HEK293 (cell line): ENCODE data around the gene SCUBE1.
A peak's percentile ranks its signal among the peaks of the same experiment; 100 is the strongest.

ENCODE experiments used
- CTCF ChIA-PET: fragments of 350-600 bp; formaldehyde crosslinking; extraction: SDS; loops from one replicate; lab custom pipeline; 2021; ENCODE audit warnings: antibody characterized with exemption; lab: Yijun Ruan, JAX
- POLR2A ChIA-PET: fragments of 300-600 bp; formaldehyde crosslinking; extraction: SDS; loops from one replicate; lab custom pipeline; 2020; ENCODE audit warnings: antibody characterized with exemption, inconsistent platforms; lab: Yijun Ruan, JAX
- H3K27ac ChIP-seq: fragments of 200-500 bp; sonication (Bioruptor generic); 2 replicates; pipeline ENCODE4 v1.5.1; 2014; ENCODE audit warnings: low read depth, low read length, control low read depth, inconsistent platforms; ENCODE audit errors: extremely low read depth
- H3K36me3 ChIP-seq, 2 experiments: fragments of 200-500 bp in 1 of 2; sonication (Bioruptor generic) in 1 of 2; 1 replicate in 1 of 2; 2 replicates in 1 of 2; pipeline ENCODE4 v1.5.1; 2014 to 2017; ENCODE audit warnings: inconsistent platforms in 2 of 2, low read length in 2 of 2; ENCODE audit not compliant: control insufficient read depth in 2 of 2, insufficient read depth in 1 of 2
- H3K4me1 ChIP-seq: fragments of 200-500 bp; sonication (Bioruptor generic); 2 replicates; pipeline ENCODE4 v1.5.1; 2014; ENCODE audit warnings: mild to moderate bottlenecking, low read length, inconsistent platforms; ENCODE audit not compliant: control insufficient read depth, insufficient read depth
- H3K4me3 ChIP-seq: 2 replicates; pipeline ENCODE4 v1.5.1; 2011; ENCODE audit warnings: low read depth, mild to moderate bottlenecking, control low read depth, low read length, moderate library complexity
- H3K9me3 ChIP-seq: fragments of 200-500 bp; sonication (Bioruptor generic); 2 replicates; pipeline ENCODE4 v1.5.1; 2014; ENCODE audit warnings: low read depth, low read length, inconsistent platforms; ENCODE audit not compliant: control insufficient read depth, insufficient read depth
- GFI1B ChIP-seq: fragments of 450-650 bp; formaldehyde crosslinking; IDR thresholded peaks from 2 replicates; pipeline ENCODE4 v1.5.1; 2016; ENCODE audit warnings: missing biosample characterization, missing genetic modification characterization
- IKZF3 ChIP-seq: fragments of 450-650 bp; IDR thresholded peaks from 2 replicates; pipeline ENCODE4 v1.5.0; 2018; ENCODE audit warnings: missing biosample characterization, mild to moderate bottlenecking, missing genetic modification characterization, moderate library complexity
- KLF9 ChIP-seq: fragments of 450-650 bp; formaldehyde crosslinking; IDR thresholded peaks from 2 replicates; pipeline ENCODE4 v1.5.1; 2016; ENCODE audit warnings: missing biosample characterization, missing genetic modification characterization, low read depth
- MEIS1 ChIP-seq: sonication (generic); formaldehyde crosslinking; IDR thresholded peaks from 2 replicates; pipeline ENCODE4 v1.8.1; 2022; ENCODE audit warnings: missing genetic modification reagents, mild to moderate bottlenecking, borderline replicate concordance
- PRDM1 ChIP-seq: fragments of 450-650 bp; formaldehyde crosslinking; IDR thresholded peaks from 2 replicates; pipeline ENCODE4; 2016; ENCODE audit warnings: missing biosample characterization, missing genetic modification characterization
- SETDB1 ChIP-seq: IDR thresholded peaks from one replicate; pipeline ENCODE4 v1.6.1; 2017; ENCODE audit warnings: mild to moderate bottlenecking, low read length, moderate library complexity, mixed read lengths; ENCODE audit not compliant: insufficient read length
- ZNF169 ChIP-seq: fragments of 450-650 bp; formaldehyde crosslinking; IDR thresholded peaks from 2 replicates; pipeline ENCODE4 v1.5.1; 2016; ENCODE audit warnings: missing biosample characterization, missing genetic modification characterization
- ZNF311 ChIP-seq: fragments of 450-650 bp; formaldehyde crosslinking; IDR thresholded peaks from 2 replicates; pipeline ENCODE4 v1.5.1; 2017; ENCODE audit warnings: missing biosample characterization, missing genetic modification characterization, borderline replicate concordance
- ZNF768 ChIP-seq: fragments of 450-650 bp; formaldehyde crosslinking; IDR thresholded peaks from 2 replicates; pipeline ENCODE4 v1.5.1; 2018; ENCODE audit warnings: missing biosample characterization, mild to moderate bottlenecking, missing genetic modification characterization
- TF ChIP-seq, protein P1 (sequence below): fragments of 450-650 bp; formaldehyde crosslinking; IDR thresholded peaks from 2 replicates; pipeline ENCODE4 v1.5.1; 2016; ENCODE audit warnings: missing biosample characterization, missing genetic modification characterization, borderline replicate concordance
- TF ChIP-seq, protein P2 (sequence below): fragments of 450-650 bp; formaldehyde crosslinking; IDR thresholded peaks from 2 replicates; pipeline ENCODE4 v1.5.1; 2017; ENCODE audit warnings: missing biosample characterization, mild to moderate bottlenecking, missing genetic modification characterization, moderate library complexity
- TF ChIP-seq, protein P3 (sequence below): fragments of 450-650 bp; formaldehyde crosslinking; IDR thresholded peaks from 2 replicates; pipeline ENCODE4 v1.5.1; 2017; ENCODE audit warnings: missing biosample characterization, missing genetic modification characterization
- TF ChIP-seq, protein P4 (sequence below): fragments of 450-650 bp; formaldehyde crosslinking; IDR thresholded peaks from 2 replicates; pipeline ENCODE4 v1.5.1; 2016; ENCODE audit warnings: missing biosample characterization, missing genetic modification characterization
- TF ChIP-seq, protein P5 (sequence below): fragments of 450-650 bp; formaldehyde crosslinking; IDR thresholded peaks from 2 replicates; pipeline ENCODE4 v1.5.1; 2016; ENCODE audit warnings: missing biosample characterization, missing genetic modification characterization, borderline replicate concordance
- TF ChIP-seq, protein P6 (sequence below): fragments of 450-650 bp; formaldehyde crosslinking; IDR thresholded peaks from 2 replicates; pipeline ENCODE4 v1.5.1; 2016; ENCODE audit warnings: missing biosample characterization, missing genetic modification characterization

Gene SCUBE1

DNA sequence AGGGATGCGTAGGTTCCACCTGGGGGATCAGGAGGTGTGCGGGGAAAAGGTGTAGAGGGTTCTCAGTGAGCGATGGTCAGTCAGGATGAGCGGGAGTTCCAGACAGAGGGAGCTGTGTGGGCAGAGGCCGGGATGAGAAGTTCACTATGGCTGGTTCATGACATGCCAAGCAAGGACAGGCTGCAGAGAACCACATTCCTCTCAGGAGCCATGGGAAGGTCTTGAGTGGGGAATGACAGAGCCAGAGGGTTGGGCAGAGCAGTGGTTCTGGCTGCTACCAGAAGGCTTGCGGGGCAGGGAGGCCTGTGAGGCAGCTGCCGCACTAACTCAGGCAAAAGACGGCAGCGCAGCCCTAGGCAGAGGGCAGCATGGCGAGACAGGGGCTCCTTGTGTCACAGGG is 66.1 kb downstream of the SCUBE1 start:
- ChIA-PET CTCF (interaction anchor here (0.6 to 11.3 kb wide), 3 partner anchors 17 to 68 kb away, joined by 3 to 318 read pairs (median 5); partner anchors contain the start of gene SCUBE1), POLR2A (interaction anchor here (1.4 kb wide), 1 partner anchor 11 kb away, joined by 3 read pairs; no protein-coding TSS in a partner anchor)
- TF ChIP-seq IKZF3 (0 out of 2 replicates have a peak, but pooled peaks have one; percentile 14), SETDB1 (no peak)
- Histone ChIP-seq H3K9me3 (no peaks in the 10 kb centered on the region), H3K4me3 (no peak overlapping the region), H3K27ac (no peak overlapping the region), H3K4me1 (peaks cover 13% of the 10 kb centered on the region), H3K36me3 (no peaks in the 10 kb centered on the region)

DNA sequence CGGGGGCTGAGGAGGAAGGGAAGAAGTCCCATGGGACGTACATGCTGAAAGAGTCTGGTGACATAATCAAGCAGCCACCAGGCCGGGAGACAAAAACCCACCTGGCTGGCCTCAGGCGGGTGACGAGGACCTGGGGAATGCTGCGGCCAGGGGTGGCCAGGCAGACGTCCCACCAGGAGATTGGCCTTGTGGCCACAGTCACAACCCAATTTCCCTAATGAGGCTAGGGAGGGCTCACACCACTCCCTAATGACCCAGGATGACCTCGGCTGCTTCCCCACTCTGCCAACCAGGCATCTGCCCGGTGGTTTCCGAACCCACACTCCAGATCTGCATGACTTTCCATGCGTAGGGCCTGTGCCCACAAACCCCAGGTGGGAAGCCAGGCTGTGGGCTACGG is 66.9 kb downstream of the SCUBE1 start:
- H3K4me1 ChIP-seq: peaks cover 13% of the 10 kb centered on the region
- no peak overlapping the region for H3K4me3 ChIP-seq
- no peaks in the 10 kb centered on the region for H3K9me3 ChIP-seq
- no peaks in the 10 kb centered on the region for H3K36me3 ChIP-seq
- no peak overlapping the region for H3K27ac ChIP-seq
- ChIA-PET POLR2A (no interaction called here), CTCF (interaction anchor here (1.1 to 11.3 kb wide), 4 partner anchors 45 to 109 kb away, joined by 3 to 318 read pairs (median 9); partner anchors contain the start of gene SCUBE1)
- no peak for TF ChIP-seq MEIS1 (CRISPR knock-in tag)
- TF ChIP-seq, protein P1, sequence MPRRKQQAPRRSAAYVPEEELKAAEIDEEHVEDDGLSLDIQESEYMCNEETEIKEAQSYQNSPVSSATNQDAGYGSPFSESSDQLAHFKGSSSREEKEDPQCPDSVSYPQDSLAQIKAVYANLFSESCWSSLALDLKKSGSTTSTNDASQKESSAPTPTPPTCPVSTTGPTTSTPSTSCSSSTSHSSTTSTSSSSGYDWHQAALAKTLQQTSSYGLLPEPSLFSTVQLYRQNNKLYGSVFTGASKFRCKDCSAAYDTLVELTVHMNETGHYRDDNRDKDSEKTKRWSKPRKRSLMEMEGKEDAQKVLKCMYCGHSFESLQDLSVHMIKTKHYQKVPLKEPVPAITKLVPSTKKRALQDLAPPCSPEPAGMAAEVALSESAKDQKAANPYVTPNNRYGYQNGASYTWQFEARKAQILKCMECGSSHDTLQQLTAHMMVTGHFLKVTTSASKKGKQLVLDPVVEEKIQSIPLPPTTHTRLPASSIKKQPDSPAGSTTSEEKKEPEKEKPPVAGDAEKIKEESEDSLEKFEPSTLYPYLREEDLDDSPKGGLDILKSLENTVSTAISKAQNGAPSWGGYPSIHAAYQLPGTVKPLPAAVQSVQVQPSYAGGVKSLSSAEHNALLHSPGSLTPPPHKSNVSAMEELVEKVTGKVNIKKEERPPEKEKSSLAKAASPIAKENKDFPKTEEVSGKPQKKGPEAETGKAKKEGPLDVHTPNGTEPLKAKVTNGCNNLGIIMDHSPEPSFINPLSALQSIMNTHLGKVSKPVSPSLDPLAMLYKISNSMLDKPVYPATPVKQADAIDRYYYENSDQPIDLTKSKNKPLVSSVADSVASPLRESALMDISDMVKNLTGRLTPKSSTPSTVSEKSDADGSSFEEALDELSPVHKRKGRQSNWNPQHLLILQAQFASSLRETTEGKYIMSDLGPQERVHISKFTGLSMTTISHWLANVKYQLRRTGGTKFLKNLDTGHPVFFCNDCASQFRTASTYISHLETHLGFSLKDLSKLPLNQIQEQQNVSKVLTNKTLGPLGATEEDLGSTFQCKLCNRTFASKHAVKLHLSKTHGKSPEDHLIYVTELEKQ (tag by site-specific recombination): no peak
- TF ChIP-seq, protein P2, sequence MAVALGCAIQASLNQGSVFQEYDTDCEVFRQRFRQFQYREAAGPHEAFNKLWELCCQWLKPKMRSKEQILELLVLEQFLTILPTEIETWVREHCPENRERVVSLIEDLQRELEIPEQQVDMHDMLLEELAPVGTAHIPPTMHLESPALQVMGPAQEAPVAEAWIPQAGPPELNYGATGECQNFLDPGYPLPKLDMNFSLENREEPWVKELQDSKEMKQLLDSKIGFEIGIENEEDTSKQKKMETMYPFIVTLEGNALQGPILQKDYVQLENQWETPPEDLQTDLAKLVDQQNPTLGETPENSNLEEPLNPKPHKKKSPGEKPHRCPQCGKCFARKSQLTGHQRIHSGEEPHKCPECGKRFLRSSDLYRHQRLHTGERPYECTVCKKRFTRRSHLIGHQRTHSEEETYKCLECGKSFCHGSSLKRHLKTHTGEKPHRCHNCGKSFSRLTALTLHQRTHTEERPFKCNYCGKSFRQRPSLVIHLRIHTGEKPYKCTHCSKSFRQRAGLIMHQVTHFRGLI (tag by site-specific recombination): no peak
- TF ChIP-seq, protein P3, sequence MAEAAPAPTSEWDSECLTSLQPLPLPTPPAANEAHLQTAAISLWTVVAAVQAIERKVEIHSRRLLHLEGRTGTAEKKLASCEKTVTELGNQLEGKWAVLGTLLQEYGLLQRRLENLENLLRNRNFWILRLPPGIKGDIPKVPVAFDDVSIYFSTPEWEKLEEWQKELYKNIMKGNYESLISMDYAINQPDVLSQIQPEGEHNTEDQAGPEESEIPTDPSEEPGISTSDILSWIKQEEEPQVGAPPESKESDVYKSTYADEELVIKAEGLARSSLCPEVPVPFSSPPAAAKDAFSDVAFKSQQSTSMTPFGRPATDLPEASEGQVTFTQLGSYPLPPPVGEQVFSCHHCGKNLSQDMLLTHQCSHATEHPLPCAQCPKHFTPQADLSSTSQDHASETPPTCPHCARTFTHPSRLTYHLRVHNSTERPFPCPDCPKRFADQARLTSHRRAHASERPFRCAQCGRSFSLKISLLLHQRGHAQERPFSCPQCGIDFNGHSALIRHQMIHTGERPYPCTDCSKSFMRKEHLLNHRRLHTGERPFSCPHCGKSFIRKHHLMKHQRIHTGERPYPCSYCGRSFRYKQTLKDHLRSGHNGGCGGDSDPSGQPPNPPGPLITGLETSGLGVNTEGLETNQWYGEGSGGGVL (tag by site-specific recombination): no peak
- no peak for TF ChIP-seq ZNF768 (tag by site-specific recombination)
- TF ChIP-seq, protein P4, sequence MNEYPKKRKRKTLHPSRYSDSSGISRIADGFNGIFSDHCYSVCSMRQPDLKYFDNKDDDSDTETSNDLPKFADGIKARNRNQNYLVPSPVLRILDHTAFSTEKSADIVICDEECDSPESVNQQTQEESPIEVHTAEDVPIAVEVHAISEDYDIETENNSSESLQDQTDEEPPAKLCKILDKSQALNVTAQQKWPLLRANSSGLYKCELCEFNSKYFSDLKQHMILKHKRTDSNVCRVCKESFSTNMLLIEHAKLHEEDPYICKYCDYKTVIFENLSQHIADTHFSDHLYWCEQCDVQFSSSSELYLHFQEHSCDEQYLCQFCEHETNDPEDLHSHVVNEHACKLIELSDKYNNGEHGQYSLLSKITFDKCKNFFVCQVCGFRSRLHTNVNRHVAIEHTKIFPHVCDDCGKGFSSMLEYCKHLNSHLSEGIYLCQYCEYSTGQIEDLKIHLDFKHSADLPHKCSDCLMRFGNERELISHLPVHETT (tag by site-specific recombination): no peak
- TF ChIP-seq, protein P5, sequence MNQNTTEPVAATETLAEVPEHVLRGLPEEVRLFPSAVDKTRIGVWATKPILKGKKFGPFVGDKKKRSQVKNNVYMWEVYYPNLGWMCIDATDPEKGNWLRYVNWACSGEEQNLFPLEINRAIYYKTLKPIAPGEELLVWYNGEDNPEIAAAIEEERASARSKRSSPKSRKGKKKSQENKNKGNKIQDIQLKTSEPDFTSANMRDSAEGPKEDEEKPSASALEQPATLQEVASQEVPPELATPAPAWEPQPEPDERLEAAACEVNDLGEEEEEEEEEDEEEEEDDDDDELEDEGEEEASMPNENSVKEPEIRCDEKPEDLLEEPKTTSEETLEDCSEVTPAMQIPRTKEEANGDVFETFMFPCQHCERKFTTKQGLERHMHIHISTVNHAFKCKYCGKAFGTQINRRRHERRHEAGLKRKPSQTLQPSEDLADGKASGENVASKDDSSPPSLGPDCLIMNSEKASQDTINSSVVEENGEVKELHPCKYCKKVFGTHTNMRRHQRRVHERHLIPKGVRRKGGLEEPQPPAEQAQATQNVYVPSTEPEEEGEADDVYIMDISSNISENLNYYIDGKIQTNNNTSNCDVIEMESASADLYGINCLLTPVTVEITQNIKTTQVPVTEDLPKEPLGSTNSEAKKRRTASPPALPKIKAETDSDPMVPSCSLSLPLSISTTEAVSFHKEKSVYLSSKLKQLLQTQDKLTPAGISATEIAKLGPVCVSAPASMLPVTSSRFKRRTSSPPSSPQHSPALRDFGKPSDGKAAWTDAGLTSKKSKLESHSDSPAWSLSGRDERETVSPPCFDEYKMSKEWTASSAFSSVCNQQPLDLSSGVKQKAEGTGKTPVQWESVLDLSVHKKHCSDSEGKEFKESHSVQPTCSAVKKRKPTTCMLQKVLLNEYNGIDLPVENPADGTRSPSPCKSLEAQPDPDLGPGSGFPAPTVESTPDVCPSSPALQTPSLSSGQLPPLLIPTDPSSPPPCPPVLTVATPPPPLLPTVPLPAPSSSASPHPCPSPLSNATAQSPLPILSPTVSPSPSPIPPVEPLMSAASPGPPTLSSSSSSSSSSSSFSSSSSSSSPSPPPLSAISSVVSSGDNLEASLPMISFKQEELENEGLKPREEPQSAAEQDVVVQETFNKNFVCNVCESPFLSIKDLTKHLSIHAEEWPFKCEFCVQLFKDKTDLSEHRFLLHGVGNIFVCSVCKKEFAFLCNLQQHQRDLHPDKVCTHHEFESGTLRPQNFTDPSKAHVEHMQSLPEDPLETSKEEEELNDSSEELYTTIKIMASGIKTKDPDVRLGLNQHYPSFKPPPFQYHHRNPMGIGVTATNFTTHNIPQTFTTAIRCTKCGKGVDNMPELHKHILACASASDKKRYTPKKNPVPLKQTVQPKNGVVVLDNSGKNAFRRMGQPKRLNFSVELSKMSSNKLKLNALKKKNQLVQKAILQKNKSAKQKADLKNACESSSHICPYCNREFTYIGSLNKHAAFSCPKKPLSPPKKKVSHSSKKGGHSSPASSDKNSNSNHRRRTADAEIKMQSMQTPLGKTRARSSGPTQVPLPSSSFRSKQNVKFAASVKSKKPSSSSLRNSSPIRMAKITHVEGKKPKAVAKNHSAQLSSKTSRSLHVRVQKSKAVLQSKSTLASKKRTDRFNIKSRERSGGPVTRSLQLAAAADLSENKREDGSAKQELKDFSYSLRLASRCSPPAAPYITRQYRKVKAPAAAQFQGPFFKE (tag by site-specific recombination): no peak
- TF ChIP-seq, protein P6, sequence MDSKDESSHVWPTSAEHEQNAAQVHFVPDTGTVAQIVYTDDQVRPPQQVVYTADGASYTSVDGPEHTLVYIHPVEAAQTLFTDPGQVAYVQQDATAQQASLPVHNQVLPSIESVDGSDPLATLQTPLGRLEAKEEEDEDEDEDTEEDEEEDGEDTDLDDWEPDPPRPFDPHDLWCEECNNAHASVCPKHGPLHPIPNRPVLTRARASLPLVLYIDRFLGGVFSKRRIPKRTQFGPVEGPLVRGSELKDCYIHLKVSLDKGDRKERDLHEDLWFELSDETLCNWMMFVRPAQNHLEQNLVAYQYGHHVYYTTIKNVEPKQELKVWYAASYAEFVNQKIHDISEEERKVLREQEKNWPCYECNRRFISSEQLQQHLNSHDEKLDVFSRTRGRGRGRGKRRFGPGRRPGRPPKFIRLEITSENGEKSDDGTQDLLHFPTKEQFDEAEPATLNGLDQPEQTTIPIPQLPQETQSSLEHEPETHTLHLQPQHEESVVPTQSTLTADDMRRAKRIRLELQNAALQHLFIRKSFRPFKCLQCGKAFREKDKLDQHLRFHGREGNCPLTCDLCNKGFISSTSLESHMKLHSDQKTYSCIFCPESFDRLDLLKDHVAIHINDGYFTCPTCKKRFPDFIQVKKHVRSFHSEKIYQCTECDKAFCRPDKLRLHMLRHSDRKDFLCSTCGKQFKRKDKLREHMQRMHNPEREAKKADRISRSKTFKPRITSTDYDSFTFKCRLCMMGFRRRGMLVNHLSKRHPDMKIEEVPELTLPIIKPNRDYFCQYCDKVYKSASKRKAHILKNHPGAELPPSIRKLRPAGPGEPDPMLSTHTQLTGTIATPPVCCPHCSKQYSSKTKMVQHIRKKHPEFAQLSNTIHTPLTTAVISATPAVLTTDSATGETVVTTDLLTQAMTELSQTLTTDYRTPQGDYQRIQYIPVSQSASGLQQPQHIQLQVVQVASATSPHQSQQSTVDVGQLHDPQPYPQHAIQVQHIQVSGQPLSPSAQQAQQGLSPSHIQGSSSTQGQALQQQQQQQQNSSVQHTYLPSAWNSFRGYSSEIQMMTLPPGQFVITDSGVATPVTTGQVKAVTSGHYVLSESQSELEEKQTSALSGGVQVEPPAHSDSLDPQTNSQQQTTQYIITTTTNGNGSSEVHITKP (tag by site-specific recombination): no peak
- TF ChIP-seq KLF9: no peak
- no peak for TF ChIP-seq ZNF169 (tag by site-specific recombination)
- TF ChIP-seq ZNF311 (tag by site-specific recombination): no peak
- no peak for TF ChIP-seq PRDM1 (tag by site-specific recombination)
- TF ChIP-seq GFI1B (tag by site-specific recombination): no peak
